Islet of Langerhans (tissue), 1 donor: ENCODE data around the gene ZNF787.

Experiments used
- FAIRE-seq: peaks from one replicate; lab custom pipeline; 2011; peaks lifted over from hg19 to GRCh38; lab: Jason Lieb, UNC

ZNF787 gene

GRCh38 chr19:56086671-56087430 lies 34.2 kb downstream of the ZNF787 start:
- FAIRE-seq, result no peak

- FAIRE-seq, result no peak
These were observed 35.4 kb downstream of the ZNF787 start for GRCh38 chr19:56085571-56086275.

GRCh38 chr19:56084835-56085536 lies 36.1 kb downstream of the ZNF787 start:
- no peak for FAIRE-seq

- no peak for FAIRE-seq
These were observed 37.4 kb downstream of the ZNF787 start for GRCh38 chr19:56083668-56084067.

GRCh38 chr19:56080669-56081401 lies 40.3 kb downstream of the ZNF787 start:
- FAIRE-seq, result no peak

GRCh38 chr19:56079609-56080008 lies 41.5 kb downstream of the ZNF787 start:
- FAIRE-seq, result no peak

GRCh38 chr19:56076498-56076897 lies 44.6 kb downstream of the ZNF787 start:
- FAIRE-seq, result peak; percentile 45

- FAIRE-seq, result no peak
These were observed 49.9 kb downstream of the ZNF787 start for GRCh38 chr19:56071151-56071550.

GRCh38 chr19:56069642-56070041 lies 51.5 kb downstream of the ZNF787 start:
- no peak for FAIRE-seq

GRCh38 chr19:56066152-56067023 lies 54.7 kb downstream of the ZNF787 start:
- FAIRE-seq, result no peak

GRCh38 chr19:56053596-56053995 lies 67.5 kb downstream of the ZNF787 start:
- no peak for FAIRE-seq
